HEK293 (cell line): ENCODE data around the gene AGO4.

ENCODE experiments used
- CTCF ChIA-PET: fragments of 350-600 bp; formaldehyde crosslinking; extraction: SDS; loops from one replicate; lab custom pipeline; 2021; ENCODE audit warnings: antibody characterized with exemption; lab: Yijun Ruan, JAX
- POLR2A ChIA-PET: fragments of 300-600 bp; formaldehyde crosslinking; extraction: SDS; loops from one replicate; lab custom pipeline; 2020; ENCODE audit warnings: antibody characterized with exemption, inconsistent platforms; lab: Yijun Ruan, JAX
- H3K27ac ChIP-seq: fragments of 200-500 bp; sonication (Bioruptor generic); 2 replicates; pipeline ENCODE4 v1.5.1; 2014; ENCODE audit warnings: low read depth, low read length, control low read depth, inconsistent platforms; ENCODE audit errors: extremely low read depth
- H3K36me3 ChIP-seq, 2 experiments: fragments of 200-500 bp in 1 of 2; sonication (Bioruptor generic) in 1 of 2; 1 replicate in 1 of 2; 2 replicates in 1 of 2; pipeline ENCODE4 v1.5.1; 2014 to 2017; ENCODE audit warnings: inconsistent platforms in 2 of 2, low read length in 2 of 2; ENCODE audit not compliant: control insufficient read depth in 2 of 2, insufficient read depth in 1 of 2
- H3K4me1 ChIP-seq: fragments of 200-500 bp; sonication (Bioruptor generic); 2 replicates; pipeline ENCODE4 v1.5.1; 2014; ENCODE audit warnings: mild to moderate bottlenecking, low read length, inconsistent platforms; ENCODE audit not compliant: control insufficient read depth, insufficient read depth
- H3K4me3 ChIP-seq: 2 replicates; pipeline ENCODE4 v1.5.1; 2011; ENCODE audit warnings: low read depth, mild to moderate bottlenecking, control low read depth, low read length, moderate library complexity
- H3K9me3 ChIP-seq: fragments of 200-500 bp; sonication (Bioruptor generic); 2 replicates; pipeline ENCODE4 v1.5.1; 2014; ENCODE audit warnings: low read depth, low read length, inconsistent platforms; ENCODE audit not compliant: control insufficient read depth, insufficient read depth
- GFI1B ChIP-seq: fragments of 450-650 bp; formaldehyde crosslinking; IDR thresholded peaks from 2 replicates; pipeline ENCODE4 v1.5.1; 2016; ENCODE audit warnings: missing biosample characterization, missing genetic modification characterization
- GLIS1 ChIP-seq: fragments of 450-650 bp; formaldehyde crosslinking; IDR thresholded peaks from 2 replicates; pipeline ENCODE4 v1.5.1; 2016; ENCODE audit warnings: missing biosample characterization, missing genetic modification characterization
- KLF9 ChIP-seq: fragments of 450-650 bp; formaldehyde crosslinking; IDR thresholded peaks from 2 replicates; pipeline ENCODE4 v1.5.1; 2016; ENCODE audit warnings: missing biosample characterization, missing genetic modification characterization, low read depth
- MYNN ChIP-seq: fragments of 450-650 bp; formaldehyde crosslinking; IDR thresholded peaks from 2 replicates; pipeline ENCODE4 v1.5.1; 2016; ENCODE audit warnings: missing biosample characterization, missing genetic modification characterization, borderline replicate concordance
- OVOL3 ChIP-seq: fragments of 450-650 bp; formaldehyde crosslinking; IDR thresholded peaks from 2 replicates; pipeline ENCODE4 v1.5.1; 2016; ENCODE audit warnings: missing biosample characterization, missing genetic modification characterization
- RBAK ChIP-seq: fragments of 450-650 bp; formaldehyde crosslinking; IDR thresholded peaks from 2 replicates; pipeline ENCODE4 v1.5.1; 2016; ENCODE audit warnings: missing biosample characterization, missing genetic modification characterization
- ZFHX2 ChIP-seq: fragments of 450-650 bp; formaldehyde crosslinking; conservative IDR thresholded peaks from 2 replicates; pipeline ENCODE4 v1.5.1; 2016; ENCODE audit warnings: missing biosample characterization, missing genetic modification characterization
- ZNF138 ChIP-seq: fragments of 450-650 bp; formaldehyde crosslinking; IDR thresholded peaks from 2 replicates; pipeline ENCODE4 v1.5.1; 2016; ENCODE audit warnings: missing biosample characterization, missing genetic modification characterization, borderline replicate concordance
- ZNF16 ChIP-seq: fragments of 450-650 bp; formaldehyde crosslinking; IDR thresholded peaks from 2 replicates; pipeline ENCODE4 v1.5.1; 2016; ENCODE audit warnings: low read depth, missing biosample characterization, missing genetic modification characterization
- ZNF473 ChIP-seq: fragments of 450-650 bp; formaldehyde crosslinking; IDR thresholded peaks from 2 replicates; pipeline ENCODE4 v1.5.1; 2017; ENCODE audit warnings: missing biosample characterization, missing genetic modification characterization
- ZNF629 ChIP-seq: fragments of 450-650 bp; formaldehyde crosslinking; IDR thresholded peaks from 2 replicates; pipeline ENCODE4 v1.5.1; 2017; ENCODE audit warnings: missing biosample characterization, missing genetic modification characterization
- ZNF654 ChIP-seq: fragments of 450-650 bp; formaldehyde crosslinking; IDR thresholded peaks from 2 replicates; pipeline ENCODE4 v1.5.1; 2016; ENCODE audit warnings: low read depth, missing biosample characterization, missing genetic modification characterization
- ZNF701 ChIP-seq: fragments of 450-650 bp; formaldehyde crosslinking; IDR thresholded peaks from 2 replicates; pipeline ENCODE4 v1.5.1; 2016; ENCODE audit warnings: missing biosample characterization, missing genetic modification characterization
- TF ChIP-seq, protein P1 (sequence below): fragments of 450-650 bp; formaldehyde crosslinking; IDR thresholded peaks from 2 replicates; pipeline ENCODE4 v1.5.1; 2016; ENCODE audit warnings: missing biosample characterization, missing genetic modification characterization
- TF ChIP-seq, protein P2 (sequence below): fragments of 450-650 bp; formaldehyde crosslinking; IDR thresholded peaks from 2 replicates; pipeline ENCODE4 v1.5.1; 2016; ENCODE audit warnings: missing biosample characterization, missing genetic modification characterization
- TF ChIP-seq, protein P3 (sequence below): fragments of 450-650 bp; formaldehyde crosslinking; IDR thresholded peaks from 2 replicates; pipeline ENCODE4 v1.5.1; 2016; ENCODE audit warnings: missing biosample characterization, missing genetic modification characterization, borderline replicate concordance
- TF ChIP-seq, protein P4 (sequence below): fragments of 450-650 bp; formaldehyde crosslinking; IDR thresholded peaks from 2 replicates; pipeline ENCODE4 v1.5.1; 2016; ENCODE audit warnings: missing biosample characterization, missing genetic modification characterization
- TF ChIP-seq, protein P5 (sequence below): fragments of 450-650 bp; formaldehyde crosslinking; IDR thresholded peaks from 2 replicates; pipeline ENCODE4 v1.5.1; 2016; ENCODE audit warnings: missing biosample characterization, missing genetic modification characterization

The AGO4 gene

DNA sequence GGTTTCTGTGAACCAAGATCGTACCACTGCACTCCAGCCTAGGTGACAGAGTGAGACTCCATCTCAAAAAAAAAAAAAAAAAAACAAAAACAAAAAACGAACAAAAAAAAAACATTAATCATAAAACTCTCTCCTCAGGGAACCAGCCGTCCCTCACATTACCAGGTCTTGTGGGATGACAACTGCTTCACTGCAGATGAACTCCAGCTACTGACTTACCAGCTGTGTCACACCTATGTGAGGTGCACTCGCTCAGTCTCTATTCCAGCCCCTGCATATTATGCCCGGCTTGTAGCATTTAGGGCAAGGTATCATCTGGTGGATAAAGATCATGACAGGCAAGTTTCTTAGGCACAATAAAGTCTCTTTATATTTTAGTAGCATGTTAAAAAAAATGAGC lies 42.9 kb downstream of the AGO4 start (continued):
- TF ChIP-seq, protein P1, sequence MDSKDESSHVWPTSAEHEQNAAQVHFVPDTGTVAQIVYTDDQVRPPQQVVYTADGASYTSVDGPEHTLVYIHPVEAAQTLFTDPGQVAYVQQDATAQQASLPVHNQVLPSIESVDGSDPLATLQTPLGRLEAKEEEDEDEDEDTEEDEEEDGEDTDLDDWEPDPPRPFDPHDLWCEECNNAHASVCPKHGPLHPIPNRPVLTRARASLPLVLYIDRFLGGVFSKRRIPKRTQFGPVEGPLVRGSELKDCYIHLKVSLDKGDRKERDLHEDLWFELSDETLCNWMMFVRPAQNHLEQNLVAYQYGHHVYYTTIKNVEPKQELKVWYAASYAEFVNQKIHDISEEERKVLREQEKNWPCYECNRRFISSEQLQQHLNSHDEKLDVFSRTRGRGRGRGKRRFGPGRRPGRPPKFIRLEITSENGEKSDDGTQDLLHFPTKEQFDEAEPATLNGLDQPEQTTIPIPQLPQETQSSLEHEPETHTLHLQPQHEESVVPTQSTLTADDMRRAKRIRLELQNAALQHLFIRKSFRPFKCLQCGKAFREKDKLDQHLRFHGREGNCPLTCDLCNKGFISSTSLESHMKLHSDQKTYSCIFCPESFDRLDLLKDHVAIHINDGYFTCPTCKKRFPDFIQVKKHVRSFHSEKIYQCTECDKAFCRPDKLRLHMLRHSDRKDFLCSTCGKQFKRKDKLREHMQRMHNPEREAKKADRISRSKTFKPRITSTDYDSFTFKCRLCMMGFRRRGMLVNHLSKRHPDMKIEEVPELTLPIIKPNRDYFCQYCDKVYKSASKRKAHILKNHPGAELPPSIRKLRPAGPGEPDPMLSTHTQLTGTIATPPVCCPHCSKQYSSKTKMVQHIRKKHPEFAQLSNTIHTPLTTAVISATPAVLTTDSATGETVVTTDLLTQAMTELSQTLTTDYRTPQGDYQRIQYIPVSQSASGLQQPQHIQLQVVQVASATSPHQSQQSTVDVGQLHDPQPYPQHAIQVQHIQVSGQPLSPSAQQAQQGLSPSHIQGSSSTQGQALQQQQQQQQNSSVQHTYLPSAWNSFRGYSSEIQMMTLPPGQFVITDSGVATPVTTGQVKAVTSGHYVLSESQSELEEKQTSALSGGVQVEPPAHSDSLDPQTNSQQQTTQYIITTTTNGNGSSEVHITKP (tag by site-specific recombination): 0 out of 2 replicates have a peak, but pooled peaks have one; percentile 14

DNA sequence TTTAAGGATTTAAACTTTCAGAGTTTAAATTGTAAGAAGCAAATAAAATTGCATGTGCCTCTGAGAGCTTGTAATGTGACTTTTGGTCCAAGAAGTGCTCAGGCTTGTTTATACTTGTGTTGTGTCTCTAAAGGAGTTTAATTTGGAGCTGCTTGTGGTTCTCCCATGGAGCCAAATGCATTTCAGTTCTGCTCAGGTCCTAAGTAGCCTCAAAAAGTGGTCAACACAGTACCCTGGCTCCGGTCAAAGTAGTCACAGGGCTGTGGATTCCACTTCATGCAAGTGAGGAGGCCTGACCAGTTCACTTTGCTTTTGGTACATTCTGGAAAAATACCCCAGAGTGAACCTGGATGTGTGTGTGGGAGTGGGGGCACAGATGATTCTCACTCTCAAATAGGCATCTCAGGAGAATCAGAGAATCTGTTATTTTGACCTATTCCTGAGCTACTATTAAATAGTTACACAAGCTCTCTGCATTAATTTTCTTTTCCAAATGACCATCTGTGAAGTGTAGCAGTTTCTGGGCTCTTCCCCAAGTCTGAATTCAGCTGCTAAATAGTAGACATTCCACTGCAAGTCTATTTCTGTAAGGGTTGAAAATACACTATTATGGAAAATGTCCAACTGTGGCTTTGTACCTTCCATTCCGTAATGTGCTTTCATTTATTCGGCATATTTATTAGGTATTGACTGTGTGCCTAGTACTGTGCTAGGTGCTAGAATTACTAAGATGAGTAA lies 43.5 kb downstream of the AGO4 start:
- Histone ChIP-seq H3K9me3 (no peaks in the 10 kb centered on the region), H3K27ac (no peak overlapping the region), H3K36me3 (peaks cover 8 to 70% of the 10 kb centered on the region in 2 experiments; a peak in 2 of 3 replicates), H3K4me3 (no peak overlapping the region), H3K4me1 (no peaks in the 10 kb centered on the region)
- ChIA-PET CTCF (no interaction called here), POLR2A (no interaction called here)
- TF ChIP-seq OVOL3 (tag by site-specific recombination) (no peak), ZNF138 (no peak), ZNF701 (tag by site-specific recombination) (no peak), ZNF16 (tag by site-specific recombination) (no peak), ZFHX2 (no peak), GLIS1 (tag by site-specific recombination) (no peak), GFI1B (no peak), MYNN (tag by site-specific recombination) (no peak), KLF9 (tag by site-specific recombination) (no peak), ZNF473 (tag by site-specific recombination) (no peak), ZNF654 (no peak), RBAK (no peak), ZNF629 (tag by site-specific recombination) (no peak)
- TF ChIP-seq, protein P2, sequence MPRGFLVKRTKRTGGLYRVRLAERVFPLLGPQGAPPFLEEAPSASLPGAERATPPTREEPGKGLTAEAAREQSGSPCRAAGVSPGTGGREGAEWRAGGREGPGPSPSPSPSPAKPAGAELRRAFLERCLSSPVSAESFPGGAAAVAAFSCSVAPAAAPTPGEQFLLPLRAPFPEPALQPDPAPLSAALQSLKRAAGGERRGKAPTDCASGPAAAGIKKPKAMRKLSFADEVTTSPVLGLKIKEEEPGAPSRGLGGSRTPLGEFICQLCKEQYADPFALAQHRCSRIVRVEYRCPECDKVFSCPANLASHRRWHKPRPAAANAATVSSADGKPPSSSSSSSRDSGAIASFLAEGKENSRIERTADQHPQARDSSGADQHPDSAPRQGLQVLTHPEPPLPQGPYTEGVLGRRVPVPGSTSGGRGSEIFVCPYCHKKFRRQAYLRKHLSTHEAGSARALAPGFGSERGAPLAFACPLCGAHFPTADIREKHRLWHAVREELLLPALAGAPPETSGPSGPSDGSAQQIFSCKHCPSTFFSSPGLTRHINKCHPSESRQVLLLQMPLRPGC: no peak
- TF ChIP-seq, protein P3, sequence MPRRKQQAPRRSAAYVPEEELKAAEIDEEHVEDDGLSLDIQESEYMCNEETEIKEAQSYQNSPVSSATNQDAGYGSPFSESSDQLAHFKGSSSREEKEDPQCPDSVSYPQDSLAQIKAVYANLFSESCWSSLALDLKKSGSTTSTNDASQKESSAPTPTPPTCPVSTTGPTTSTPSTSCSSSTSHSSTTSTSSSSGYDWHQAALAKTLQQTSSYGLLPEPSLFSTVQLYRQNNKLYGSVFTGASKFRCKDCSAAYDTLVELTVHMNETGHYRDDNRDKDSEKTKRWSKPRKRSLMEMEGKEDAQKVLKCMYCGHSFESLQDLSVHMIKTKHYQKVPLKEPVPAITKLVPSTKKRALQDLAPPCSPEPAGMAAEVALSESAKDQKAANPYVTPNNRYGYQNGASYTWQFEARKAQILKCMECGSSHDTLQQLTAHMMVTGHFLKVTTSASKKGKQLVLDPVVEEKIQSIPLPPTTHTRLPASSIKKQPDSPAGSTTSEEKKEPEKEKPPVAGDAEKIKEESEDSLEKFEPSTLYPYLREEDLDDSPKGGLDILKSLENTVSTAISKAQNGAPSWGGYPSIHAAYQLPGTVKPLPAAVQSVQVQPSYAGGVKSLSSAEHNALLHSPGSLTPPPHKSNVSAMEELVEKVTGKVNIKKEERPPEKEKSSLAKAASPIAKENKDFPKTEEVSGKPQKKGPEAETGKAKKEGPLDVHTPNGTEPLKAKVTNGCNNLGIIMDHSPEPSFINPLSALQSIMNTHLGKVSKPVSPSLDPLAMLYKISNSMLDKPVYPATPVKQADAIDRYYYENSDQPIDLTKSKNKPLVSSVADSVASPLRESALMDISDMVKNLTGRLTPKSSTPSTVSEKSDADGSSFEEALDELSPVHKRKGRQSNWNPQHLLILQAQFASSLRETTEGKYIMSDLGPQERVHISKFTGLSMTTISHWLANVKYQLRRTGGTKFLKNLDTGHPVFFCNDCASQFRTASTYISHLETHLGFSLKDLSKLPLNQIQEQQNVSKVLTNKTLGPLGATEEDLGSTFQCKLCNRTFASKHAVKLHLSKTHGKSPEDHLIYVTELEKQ: no peak
- TF ChIP-seq, protein P4, sequence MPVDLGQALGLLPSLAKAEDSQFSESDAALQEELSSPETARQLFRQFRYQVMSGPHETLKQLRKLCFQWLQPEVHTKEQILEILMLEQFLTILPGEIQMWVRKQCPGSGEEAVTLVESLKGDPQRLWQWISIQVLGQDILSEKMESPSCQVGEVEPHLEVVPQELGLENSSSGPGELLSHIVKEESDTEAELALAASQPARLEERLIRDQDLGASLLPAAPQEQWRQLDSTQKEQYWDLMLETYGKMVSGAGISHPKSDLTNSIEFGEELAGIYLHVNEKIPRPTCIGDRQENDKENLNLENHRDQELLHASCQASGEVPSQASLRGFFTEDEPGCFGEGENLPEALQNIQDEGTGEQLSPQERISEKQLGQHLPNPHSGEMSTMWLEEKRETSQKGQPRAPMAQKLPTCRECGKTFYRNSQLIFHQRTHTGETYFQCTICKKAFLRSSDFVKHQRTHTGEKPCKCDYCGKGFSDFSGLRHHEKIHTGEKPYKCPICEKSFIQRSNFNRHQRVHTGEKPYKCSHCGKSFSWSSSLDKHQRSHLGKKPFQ (tag by site-specific recombination): no peak
- TF ChIP-seq, protein P5, sequence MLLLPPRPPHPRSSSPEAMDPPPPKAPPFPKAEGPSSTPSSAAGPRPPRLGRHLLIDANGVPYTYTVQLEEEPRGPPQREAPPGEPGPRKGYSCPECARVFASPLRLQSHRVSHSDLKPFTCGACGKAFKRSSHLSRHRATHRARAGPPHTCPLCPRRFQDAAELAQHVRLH (tag by site-specific recombination): no peak
